HL-60 (cell line): Measurements from ENCODE around the gene NLRP4.

ENCODE experiments used
- CTCF ChIP-seq: IDR thresholded peaks from one replicate; pipeline ENCODE4 v1.5.1; 2011; ENCODE audit warnings: low read length, control low read depth, inconsistent platforms; ENCODE audit not compliant: insufficient read depth
- POLR2AphosphoS5 ChIP-seq: IDR thresholded peaks from 2 replicates; pipeline ENCODE4 v1.6.1; 2012; ENCODE audit warnings: low read depth
- REST ChIP-seq: IDR thresholded peaks from 2 replicates; pipeline ENCODE4 v1.6.1; 2012; ENCODE audit warnings: low read depth; ENCODE audit not compliant: insufficient replicate concordance

- TF ChIP-seq CTCF, result no peak
- no peak for TF ChIP-seq POLR2AphosphoS5
- TF ChIP-seq REST, result no peak
Observed at GRCh38 chr19:55858969-55859368, 22.6 kb downstream of the NLRP4 start.
